Measurements from ENCODE around the gene HOXA1. TPM values are rescaled to one million over a fixed set of nuclear protein-coding genes. Genes with fewer than 3 reads are reported as not detected.

HOXA1 gene
- total RNA-seq, 3 donors from 2014 or later: 0.33 to 0.80 (median 0.44) TPM

DNA sequence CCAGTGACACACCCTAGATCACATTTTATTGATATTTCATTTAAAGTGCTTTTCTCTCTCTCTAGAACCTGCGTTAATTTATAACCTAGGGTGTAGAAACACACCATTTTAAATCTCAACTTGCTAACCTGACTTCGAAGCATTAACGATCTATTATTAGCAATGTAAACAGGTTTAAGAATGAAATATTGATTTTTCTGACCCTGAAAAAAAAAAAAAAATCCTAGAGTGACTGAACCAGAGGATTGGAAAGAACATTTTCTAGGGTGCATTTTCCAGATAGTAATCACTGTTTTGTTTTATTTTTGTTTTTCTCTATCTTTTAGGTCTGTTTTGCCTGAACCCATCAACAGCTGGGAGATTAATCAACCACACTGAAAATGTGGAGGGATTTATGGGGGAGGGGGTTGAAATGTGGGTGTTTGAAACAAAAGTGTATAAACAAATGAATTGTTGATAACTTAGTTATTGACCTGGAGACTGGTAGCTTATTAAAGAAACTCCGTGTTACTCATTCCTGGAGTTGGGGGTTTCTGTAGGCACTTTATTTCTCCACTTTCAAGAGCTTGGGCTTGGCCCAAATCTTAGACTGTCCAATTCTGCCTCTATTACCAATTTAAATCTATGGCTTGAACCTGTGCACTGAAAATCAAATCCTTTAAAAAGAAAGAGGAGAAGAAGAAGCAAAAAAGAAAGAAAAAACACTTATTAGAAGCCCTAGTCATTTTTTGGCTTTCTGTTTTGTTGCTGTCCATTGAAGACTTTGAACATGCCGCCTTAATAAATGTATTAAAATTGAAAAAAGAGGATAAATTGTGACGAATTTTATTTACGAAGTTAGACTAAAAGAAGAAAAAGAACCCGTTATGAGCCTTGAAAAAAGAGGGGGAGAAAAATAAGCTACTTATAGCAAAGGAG is 3.9 kb upstream of the HOXA1 start:
- Histone ChIP-seq H3K36me3 (no peaks in the 10 kb centered on the region), H3K4me3 (peak overlapping the region in 2 of 3 donors; percentile 83 to 99), H3K4me1 (peaks cover 0 to 3% of the 10 kb centered on the region in 2 donors), H3K27ac (peak overlapping the region; percentile 98 to 99), H3K9me3 (no peaks in the 10 kb centered on the region), H3K27me3 (no peaks in the 10 kb centered on the region)
- intact Hi-C loops (cut with DNase I; ENCODE audit: low total_unique reads): loop anchor here (5.0 kb wide), 2 partner anchors 43 to 608 kb away; partner anchors contain the start of gene HOXA5
- no peak for TF ChIP-seq POLR2AphosphoS5 (IDR thresholded peaks at IDR 0.05)
- TF ChIP-seq, protein P1, sequence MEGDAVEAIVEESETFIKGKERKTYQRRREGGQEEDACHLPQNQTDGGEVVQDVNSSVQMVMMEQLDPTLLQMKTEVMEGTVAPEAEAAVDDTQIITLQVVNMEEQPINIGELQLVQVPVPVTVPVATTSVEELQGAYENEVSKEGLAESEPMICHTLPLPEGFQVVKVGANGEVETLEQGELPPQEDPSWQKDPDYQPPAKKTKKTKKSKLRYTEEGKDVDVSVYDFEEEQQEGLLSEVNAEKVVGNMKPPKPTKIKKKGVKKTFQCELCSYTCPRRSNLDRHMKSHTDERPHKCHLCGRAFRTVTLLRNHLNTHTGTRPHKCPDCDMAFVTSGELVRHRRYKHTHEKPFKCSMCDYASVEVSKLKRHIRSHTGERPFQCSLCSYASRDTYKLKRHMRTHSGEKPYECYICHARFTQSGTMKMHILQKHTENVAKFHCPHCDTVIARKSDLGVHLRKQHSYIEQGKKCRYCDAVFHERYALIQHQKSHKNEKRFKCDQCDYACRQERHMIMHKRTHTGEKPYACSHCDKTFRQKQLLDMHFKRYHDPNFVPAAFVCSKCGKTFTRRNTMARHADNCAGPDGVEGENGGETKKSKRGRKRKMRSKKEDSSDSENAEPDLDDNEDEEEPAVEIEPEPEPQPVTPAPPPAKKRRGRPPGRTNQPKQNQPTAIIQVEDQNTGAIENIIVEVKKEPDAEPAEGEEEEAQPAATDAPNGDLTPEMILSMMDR (IDR thresholded peaks at IDR 0.05): no peak
- TF ChIP-seq POLR2A (IDR thresholded peaks at IDR 0.05): no peak
- DNase-seq (ENCODE audit: low spot score in 2 of 2): no peak

GRCh38 chr7:27098578-27099451 is 3.0 kb upstream of the HOXA1 start:
- Histone ChIP-seq H3K4me1 (peaks cover 0 to 3% of the 10 kb centered on the region in 2 donors), H3K9me3 (no peaks in the 10 kb centered on the region), H3K4me3 (peak overlapping the region; percentile 40 to 99 (median 83)), H3K27me3 (no peaks in the 10 kb centered on the region), H3K27ac (peak overlapping the region; percentile 98 to 99), H3K36me3 (no peaks in the 10 kb centered on the region)
- no peak for DNase-seq (ENCODE audit: low spot score in 2 of 2)
- peak in 2 of 3 donors; percentile 21 to 44 for TF ChIP-seq POLR2AphosphoS5 (IDR thresholded peaks at IDR 0.05)
- no peak for TF ChIP-seq POLR2A (IDR thresholded peaks at IDR 0.05)
- intact Hi-C loops (cut with DNase I; ENCODE audit: low total_unique reads): loop anchor here (5.0 kb wide), 2 partner anchors 43 to 608 kb away; partner anchors contain the start of gene HOXA5

DNA sequence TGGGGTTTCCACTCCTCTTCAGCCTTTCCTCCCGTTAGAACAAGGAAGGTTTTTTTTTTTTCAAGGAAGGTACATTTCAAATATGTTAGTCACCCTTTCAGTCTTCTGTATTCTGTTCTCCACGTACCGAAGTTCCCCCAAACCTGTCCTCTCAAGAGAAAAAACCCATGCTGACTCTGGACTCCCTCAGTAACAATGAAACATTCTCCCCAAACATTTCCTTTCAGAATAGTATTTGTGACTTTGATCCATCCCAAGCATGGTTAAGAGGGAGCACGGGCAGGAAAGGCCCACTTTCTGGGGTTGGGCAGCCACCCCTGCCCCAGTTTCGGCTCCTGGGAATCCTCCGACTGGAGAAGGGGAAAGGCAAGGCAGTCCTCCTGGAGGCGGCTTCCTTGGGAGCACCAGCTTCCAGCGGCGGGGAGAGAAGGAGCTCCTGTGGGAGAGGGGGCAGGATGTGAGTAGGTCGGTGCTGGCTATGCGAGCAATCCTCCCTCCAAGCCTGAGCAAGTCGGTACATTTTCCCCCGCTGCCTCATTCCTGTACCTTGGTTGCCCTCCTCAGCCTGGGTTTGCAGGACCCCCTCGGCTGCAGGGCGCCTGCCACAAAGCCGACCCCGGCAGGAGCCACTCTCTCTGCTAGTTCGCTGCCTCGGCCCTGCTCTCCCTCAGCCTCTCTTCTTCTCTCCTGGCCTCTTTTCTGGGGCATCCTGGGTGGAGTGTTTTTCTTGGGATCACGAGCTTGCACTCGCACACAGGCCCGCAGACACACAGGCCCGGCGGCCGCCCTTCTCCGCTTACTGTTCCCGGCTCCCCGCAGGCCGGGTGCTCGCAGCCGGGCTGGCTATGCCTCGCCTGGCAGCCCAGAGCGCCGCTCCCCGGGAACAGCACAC is 2.1 kb upstream of the HOXA1 start:
- DNase-seq (ENCODE audit: low spot score in 2 of 2): no peak
- Histone ChIP-seq H3K4me1 (peaks cover 0 to 3% of the 10 kb centered on the region in 2 donors), H3K9me3 (no peaks in the 10 kb centered on the region), H3K27ac (peak overlapping the region; percentile 98 to 99), H3K27me3 (no peaks in the 10 kb centered on the region), H3K4me3 (peak overlapping the region; percentile 83 to 99 (median 84)), H3K36me3 (no peaks in the 10 kb centered on the region)
- intact Hi-C loops (cut with DNase I; ENCODE audit: low total_unique reads): loop anchor here (5.0 kb wide), 2 partner anchors 44 to 609 kb away; partner anchors contain the start of gene HOXA5
- TF ChIP-seq, protein P1 (IDR thresholded peaks at IDR 0.05): no peak
- TF ChIP-seq POLR2AphosphoS5 (IDR thresholded peaks at IDR 0.05) (no peak), POLR2A (IDR thresholded peaks at IDR 0.05) (no peak)

- Histone ChIP-seq H3K27me3 (no peaks in the 10 kb centered on the region), H3K9me3 (no peaks in the 10 kb centered on the region), H3K4me1 (peaks cover 0 to 3% of the 10 kb centered on the region in 2 donors), H3K36me3 (no peaks in the 10 kb centered on the region), H3K27ac (peak overlapping the region; percentile 98 to 99), H3K4me3 (peak overlapping the region; percentile 83 to 99 (median 84))
- intact Hi-C loops (cut with DNase I; ENCODE audit: low total_unique reads): loop anchor here (5.0 kb wide), 2 partner anchors 45 to 610 kb away; partner anchors contain the start of gene HOXA5
- DNase-seq (ENCODE audit: low spot score in 2 of 2): no peak
- TF ChIP-seq POLR2A (IDR thresholded peaks at IDR 0.05) (no peak), POLR2AphosphoS5 (IDR thresholded peaks at IDR 0.05) (peak in 1 of 3 donors; percentile 43)
- TF ChIP-seq, protein P1 (IDR thresholded peaks at IDR 0.05): no peak
Measured at GRCh38 chr7:27096768-27097514, 1.1 kb upstream of the HOXA1 start.

All from breast epithelium (tissue), 4 donors.